ENCODE measurements around the gene EGLN2. TPM values are rescaled to one million over a fixed set of nuclear protein-coding genes. Genes with fewer than 3 reads are reported as not detected.

The EGLN2 gene
- total and polyA plus RNA-seq, 10 of the 15 experiments (the other 5 are each of a cell fraction or from before 2014, with no cell fraction given), result 8.6 to 93.0 (median 66.8) TPM

DNA sequence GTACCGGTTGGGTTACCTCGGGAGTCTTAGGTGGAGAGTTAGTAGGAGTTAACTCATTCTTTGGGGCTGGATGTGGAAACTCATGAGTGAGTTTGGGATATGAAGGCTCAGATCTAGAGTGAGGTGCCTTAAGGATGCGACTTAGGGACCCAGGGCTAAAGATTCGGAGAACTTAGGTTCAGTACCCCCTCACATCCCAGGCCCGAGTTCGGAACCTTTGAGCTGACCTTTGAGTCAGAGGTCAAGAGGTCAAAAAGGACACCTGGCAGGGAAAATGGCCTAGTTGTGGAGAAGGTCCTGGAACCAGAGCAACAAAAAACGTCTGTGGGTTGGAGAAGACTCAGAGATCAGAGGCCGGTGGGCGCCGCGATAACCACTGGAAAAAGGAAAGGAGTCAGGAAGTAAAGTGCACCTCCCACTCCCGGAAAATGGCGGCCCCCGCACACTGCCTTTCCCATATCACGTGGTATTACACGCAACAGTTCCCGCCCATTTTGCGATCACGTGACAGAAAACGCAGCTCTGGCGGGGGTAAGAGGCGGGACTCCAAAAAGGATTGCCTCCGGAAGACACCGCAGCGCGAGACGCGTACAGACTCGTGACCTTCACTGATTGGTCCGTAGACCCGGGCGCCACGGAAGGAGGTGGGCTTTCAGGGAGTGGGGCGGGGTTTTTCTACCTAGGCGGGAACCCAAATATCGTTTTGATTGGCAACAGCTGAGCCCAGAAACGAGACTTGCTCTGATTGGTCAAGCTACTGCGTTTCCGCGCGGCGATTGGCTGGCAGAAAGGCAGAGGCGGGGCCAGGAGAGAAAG lies 48.7 kb upstream of the EGLN2 start, which contains the start of gene ACTMAP (continued):
- TF ChIP-seq BACH1 (IDR thresholded peaks at IDR 0.05; ENCODE audit: borderline replicate concordance) (peak; percentile 34; the same call in 1 of the 2 replicates), RAD21 (IDR thresholded peaks at IDR 0.05; ENCODE audit: insufficient read depth, low read depth, low read length) (no peak), ZNF274 (IDR thresholded peaks at IDR 0.05; ENCODE audit: insufficient read depth, insufficient read length) (no peak), RELA (IDR thresholded peaks at IDR 0.05; ENCODE audit: borderline replicate concordance, partially characterized antibody) (peak; percentile 90), SKIL (IDR thresholded peaks at IDR 0.05; ENCODE audit: low read depth, poor library complexity, severe bottlenecking) (peak; percentile 46), NFYA (IDR thresholded peaks at IDR 0.05; ENCODE audit: borderline replicate concordance, low read depth, low read length) (no peak), GATAD2B (conservative IDR thresholded peaks at IDR 0.05; ENCODE audit: low read depth) (peak; percentile 76; the same call in 1 of the 2 replicates), CHD1 (IDR thresholded peaks at IDR 0.05; ENCODE audit: low read depth, low read length) (no peak; the same call in 1 of the 2 replicates), RBBP5 (conservative IDR thresholded peaks at IDR 0.05) (no peak), ZBTB33 (IDR thresholded peaks at IDR 0.05) (no peak), NBN (IDR thresholded peaks at IDR 0.05) (peak; percentile 79), WRNIP1 (IDR thresholded peaks at IDR 0.05; ENCODE audit: borderline replicate concordance, low read depth, low read length) (no peak), EGR1 (IDR thresholded peaks at IDR 0.05; ENCODE audit: borderline replicate concordance in 1 of 2, low read depth in 2 of 2, low read length in 2 of 2) (peak in 1 of 2 experiments; percentile 73; a peak in 2 of 3 replicates)
- TF ChIP-seq, protein P1, sequence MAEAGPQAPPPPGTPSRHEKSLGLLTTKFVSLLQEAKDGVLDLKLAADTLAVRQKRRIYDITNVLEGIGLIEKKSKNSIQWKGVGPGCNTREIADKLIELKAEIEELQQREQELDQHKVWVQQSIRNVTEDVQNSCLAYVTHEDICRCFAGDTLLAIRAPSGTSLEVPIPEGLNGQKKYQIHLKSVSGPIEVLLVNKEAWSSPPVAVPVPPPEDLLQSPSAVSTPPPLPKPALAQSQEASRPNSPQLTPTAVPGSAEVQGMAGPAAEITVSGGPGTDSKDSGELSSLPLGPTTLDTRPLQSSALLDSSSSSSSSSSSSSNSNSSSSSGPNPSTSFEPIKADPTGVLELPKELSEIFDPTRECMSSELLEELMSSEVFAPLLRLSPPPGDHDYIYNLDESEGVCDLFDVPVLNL (IDR thresholded peaks at IDR 0.05; ENCODE audit: low read depth, low read length), result peak; percentile 92
- TF ChIP-seq, protein P2, sequence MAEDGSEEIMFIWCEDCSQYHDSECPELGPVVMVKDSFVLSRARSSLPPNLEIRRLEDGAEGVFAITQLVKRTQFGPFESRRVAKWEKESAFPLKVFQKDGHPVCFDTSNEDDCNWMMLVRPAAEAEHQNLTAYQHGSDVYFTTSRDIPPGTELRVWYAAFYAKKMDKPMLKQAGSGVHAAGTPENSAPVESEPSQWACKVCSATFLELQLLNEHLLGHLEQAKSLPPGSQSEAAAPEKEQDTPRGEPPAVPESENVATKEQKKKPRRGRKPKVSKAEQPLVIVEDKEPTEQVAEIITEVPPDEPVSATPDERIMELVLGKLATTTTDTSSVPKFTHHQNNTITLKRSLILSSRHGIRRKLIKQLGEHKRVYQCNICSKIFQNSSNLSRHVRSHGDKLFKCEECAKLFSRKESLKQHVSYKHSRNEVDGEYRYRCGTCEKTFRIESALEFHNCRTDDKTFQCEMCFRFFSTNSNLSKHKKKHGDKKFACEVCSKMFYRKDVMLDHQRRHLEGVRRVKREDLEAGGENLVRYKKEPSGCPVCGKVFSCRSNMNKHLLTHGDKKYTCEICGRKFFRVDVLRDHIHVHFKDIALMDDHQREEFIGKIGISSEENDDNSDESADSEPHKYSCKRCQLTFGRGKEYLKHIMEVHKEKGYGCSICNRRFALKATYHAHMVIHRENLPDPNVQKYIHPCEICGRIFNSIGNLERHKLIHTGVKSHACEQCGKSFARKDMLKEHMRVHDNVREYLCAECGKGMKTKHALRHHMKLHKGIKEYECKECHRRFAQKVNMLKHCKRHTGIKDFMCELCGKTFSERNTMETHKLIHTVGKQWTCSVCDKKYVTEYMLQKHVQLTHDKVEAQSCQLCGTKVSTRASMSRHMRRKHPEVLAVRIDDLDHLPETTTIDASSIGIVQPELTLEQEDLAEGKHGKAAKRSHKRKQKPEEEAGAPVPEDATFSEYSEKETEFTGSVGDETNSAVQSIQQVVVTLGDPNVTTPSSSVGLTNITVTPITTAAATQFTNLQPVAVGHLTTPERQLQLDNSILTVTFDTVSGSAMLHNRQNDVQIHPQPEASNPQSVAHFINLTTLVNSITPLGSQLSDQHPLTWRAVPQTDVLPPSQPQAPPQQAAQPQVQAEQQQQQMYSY (CRISPR knock-in tag; IDR thresholded peaks at IDR 0.05), result peak; percentile 93
- TF ChIP-seq, protein P3, sequence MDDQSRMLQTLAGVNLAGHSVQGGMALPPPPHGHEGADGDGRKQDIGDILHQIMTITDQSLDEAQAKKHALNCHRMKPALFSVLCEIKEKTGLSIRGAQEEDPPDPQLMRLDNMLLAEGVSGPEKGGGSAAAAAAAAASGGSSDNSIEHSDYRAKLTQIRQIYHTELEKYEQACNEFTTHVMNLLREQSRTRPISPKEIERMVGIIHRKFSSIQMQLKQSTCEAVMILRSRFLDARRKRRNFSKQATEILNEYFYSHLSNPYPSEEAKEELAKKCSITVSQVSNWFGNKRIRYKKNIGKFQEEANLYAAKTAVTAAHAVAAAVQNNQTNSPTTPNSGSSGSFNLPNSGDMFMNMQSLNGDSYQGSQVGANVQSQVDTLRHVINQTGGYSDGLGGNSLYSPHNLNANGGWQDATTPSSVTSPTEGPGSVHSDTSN (IDR thresholded peaks at IDR 0.05; ENCODE audit: insufficient replicate concordance, low read depth, low read length), result peak; percentile 59
- TF ChIP-seq, protein P4, sequence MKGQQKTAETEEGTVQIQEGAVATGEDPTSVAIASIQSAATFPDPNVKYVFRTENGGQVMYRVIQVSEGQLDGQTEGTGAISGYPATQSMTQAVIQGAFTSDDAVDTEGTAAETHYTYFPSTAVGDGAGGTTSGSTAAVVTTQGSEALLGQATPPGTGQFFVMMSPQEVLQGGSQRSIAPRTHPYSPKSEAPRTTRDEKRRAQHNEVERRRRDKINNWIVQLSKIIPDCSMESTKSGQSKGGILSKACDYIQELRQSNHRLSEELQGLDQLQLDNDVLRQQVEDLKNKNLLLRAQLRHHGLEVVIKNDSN (IDR thresholded peaks at IDR 0.05; ENCODE audit: borderline replicate concordance, extremely low read length, insufficient read depth, low read depth, low read length), result peak; percentile 94
